GM12878 (cell line): ENCODE data around the gene SSPN.

Experiments
- SIN3A ChIP-seq: IDR thresholded peaks from 2 replicates; pipeline ENCODE4 v1.6.1; 2012; ENCODE audit warnings: low read depth, low read length, improper control_type of control experiment
- TCF7 ChIP-seq: IDR thresholded peaks from 2 replicates; pipeline ENCODE4 v1.6.1; 2014; ENCODE audit warnings: antibody characterized with exemption, borderline replicate concordance

GRCh38 chr12:26162174-26162573, 33.2 kb upstream of the SSPN start:
- no peak for TF ChIP-seq TCF7
- no peak for TF ChIP-seq SIN3A
